ENCODE results near the gene COX5A.

DNA sequence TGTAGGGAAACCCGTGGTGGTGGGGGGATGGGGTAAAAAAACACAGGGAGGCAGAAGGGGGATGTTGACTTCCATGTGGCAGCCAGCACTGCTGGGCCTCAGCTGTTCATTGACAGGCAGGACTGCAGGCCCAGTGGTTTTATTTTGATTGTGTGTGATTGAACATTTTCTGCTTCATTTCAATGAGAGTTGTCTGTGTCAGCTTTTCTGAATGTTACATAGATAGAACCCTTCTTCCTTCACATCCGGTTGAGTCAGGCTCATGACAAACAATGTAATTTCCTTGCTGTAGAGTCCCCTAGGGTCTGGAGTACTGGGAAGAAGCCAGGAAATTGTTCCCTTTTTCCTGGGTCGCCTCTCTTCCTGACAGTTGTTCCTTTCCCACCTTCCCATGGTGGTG lies 26.9 kb upstream of the COX5A start:
- TF ChIP-seq, protein P1, sequence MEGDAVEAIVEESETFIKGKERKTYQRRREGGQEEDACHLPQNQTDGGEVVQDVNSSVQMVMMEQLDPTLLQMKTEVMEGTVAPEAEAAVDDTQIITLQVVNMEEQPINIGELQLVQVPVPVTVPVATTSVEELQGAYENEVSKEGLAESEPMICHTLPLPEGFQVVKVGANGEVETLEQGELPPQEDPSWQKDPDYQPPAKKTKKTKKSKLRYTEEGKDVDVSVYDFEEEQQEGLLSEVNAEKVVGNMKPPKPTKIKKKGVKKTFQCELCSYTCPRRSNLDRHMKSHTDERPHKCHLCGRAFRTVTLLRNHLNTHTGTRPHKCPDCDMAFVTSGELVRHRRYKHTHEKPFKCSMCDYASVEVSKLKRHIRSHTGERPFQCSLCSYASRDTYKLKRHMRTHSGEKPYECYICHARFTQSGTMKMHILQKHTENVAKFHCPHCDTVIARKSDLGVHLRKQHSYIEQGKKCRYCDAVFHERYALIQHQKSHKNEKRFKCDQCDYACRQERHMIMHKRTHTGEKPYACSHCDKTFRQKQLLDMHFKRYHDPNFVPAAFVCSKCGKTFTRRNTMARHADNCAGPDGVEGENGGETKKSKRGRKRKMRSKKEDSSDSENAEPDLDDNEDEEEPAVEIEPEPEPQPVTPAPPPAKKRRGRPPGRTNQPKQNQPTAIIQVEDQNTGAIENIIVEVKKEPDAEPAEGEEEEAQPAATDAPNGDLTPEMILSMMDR (IDR thresholded peaks at IDR 0.05), result no peak
- TF ChIP-seq EP300 (IDR thresholded peaks at IDR 0.05) (no peak), POLR2AphosphoS5 (IDR thresholded peaks at IDR 0.05) (no peak)

Measured in esophagus muscularis mucosa (tissue), 4 donors.